Nephron (organoid): Measurements from ENCODE around the gene MESP2.

ENCODE experiments used
- H3K27ac Mint-ChIP-seq, 3 experiments: 2 replicates each; pipeline ENCODE4 v1.8.0; 2020; ENCODE audit warnings: mixed read lengths in 3 of 3, mild to moderate bottlenecking in 2 of 3, moderate library complexity in 1 of 3
- H3K27me3 Mint-ChIP-seq: 2 replicates; pipeline ENCODE4 v1.8.0; 2021; ENCODE audit warnings: low read depth, mild to moderate bottlenecking, moderate library complexity, mixed read lengths
- H3K36me3 Mint-ChIP-seq: 2 replicates; pipeline ENCODE4 v1.8.0; 2020; ENCODE audit warnings: low read depth, mixed read lengths
- H3K4me1 Mint-ChIP-seq: 2 replicates; pipeline ENCODE4 v1.8.0; 2020; ENCODE audit warnings: mixed read lengths
- H3K4me3 Mint-ChIP-seq, 3 experiments: 2 replicates each; pipeline ENCODE4 v1.8.0; 2020; ENCODE audit warnings: mild to moderate bottlenecking in 3 of 3, mixed read lengths in 3 of 3, moderate library complexity in 2 of 3
- H3K9me3 Mint-ChIP-seq: 2 replicates; pipeline ENCODE4 v1.8.0; 2020; ENCODE audit warnings: mixed read lengths
- CTCF ChIP-seq, 3 experiments: fragments of 200-600 bp; sonication (generic); IDR thresholded peaks; one replicate each; pipeline ENCODE4 v1.5.0; 2021; ENCODE audit warnings: antibody characterized with exemption in 3 of 3; ENCODE audit not compliant: unreplicated experiment in 3 of 3

The MESP2 gene

GRCh38 chr15:89751748-89752147 is 24.4 kb upstream of the MESP2 start:
- Mint-ChIP-seq H3K36me3 (no peaks in the 10 kb centered on the region), H3K27me3 (peaks cover 23% of the 10 kb centered on the region), H3K27ac (no peak overlapping the region), H3K4me1 (peaks cover 6% of the 10 kb centered on the region), H3K4me3 (peak overlapping the region; percentile 36 to 68 (median 38)), H3K9me3 (no peaks in the 10 kb centered on the region)
- TF ChIP-seq CTCF (IDR thresholded peaks at IDR 0.05; ENCODE audit: unreplicated experiment in 3 of 3), result no peak

GRCh38 chr15:89753855-89754254 is 22.3 kb upstream of the MESP2 start:
- no peak overlapping the region for H3K27ac Mint-ChIP-seq
- peaks cover 4% of the 10 kb centered on the region for H3K4me1 Mint-ChIP-seq
- no peaks in the 10 kb centered on the region for H3K9me3 Mint-ChIP-seq
- no peaks in the 10 kb centered on the region for H3K36me3 Mint-ChIP-seq
- H3K27me3 Mint-ChIP-seq, result peaks cover 23% of the 10 kb centered on the region
- no peak for TF ChIP-seq CTCF (IDR thresholded peaks at IDR 0.05; ENCODE audit: unreplicated experiment in 3 of 3)
- no peak overlapping the region for H3K4me3 Mint-ChIP-seq

GRCh38 chr15:89754361-89755154 is 21.6 kb upstream of the MESP2 start:
- Mint-ChIP-seq H3K4me3 (peak overlapping the region in 2 of 3 experiments; percentile 18), H3K4me1 (peaks cover 4% of the 10 kb centered on the region), H3K9me3 (no peaks in the 10 kb centered on the region), H3K27me3 (peaks cover 23% of the 10 kb centered on the region), H3K27ac (no peak overlapping the region), H3K36me3 (no peaks in the 10 kb centered on the region)
- TF ChIP-seq CTCF (IDR thresholded peaks at IDR 0.05; ENCODE audit: unreplicated experiment in 3 of 3), result no peak

GRCh38 chr15:89755701-89756100 is 20.4 kb upstream of the MESP2 start:
- Mint-ChIP-seq H3K4me3 (no peak overlapping the region), H3K27me3 (peaks cover 23% of the 10 kb centered on the region), H3K36me3 (no peaks in the 10 kb centered on the region), H3K27ac (no peak overlapping the region), H3K4me1 (peaks cover 4% of the 10 kb centered on the region), H3K9me3 (no peaks in the 10 kb centered on the region)
- TF ChIP-seq CTCF (IDR thresholded peaks at IDR 0.05; ENCODE audit: unreplicated experiment in 3 of 3), result no peak

GRCh38 chr15:89756897-89757296 is 19.2 kb upstream of the MESP2 start:
- no peak overlapping the region for H3K4me3 Mint-ChIP-seq
- peaks cover 4% of the 10 kb centered on the region for H3K4me1 Mint-ChIP-seq
- no peak overlapping the region for H3K27ac Mint-ChIP-seq

More at GRCh38 chr15:89756897-89757296, 19.2 kb upstream of the MESP2 start:
- no peaks in the 10 kb centered on the region for H3K9me3 Mint-ChIP-seq
- no peaks in the 10 kb centered on the region for H3K36me3 Mint-ChIP-seq
- H3K27me3 Mint-ChIP-seq, result peaks cover 23% of the 10 kb centered on the region
- TF ChIP-seq CTCF (IDR thresholded peaks at IDR 0.05; ENCODE audit: unreplicated experiment in 3 of 3), result no peak
